Rectal smooth muscle tissue (tissue), 1 donor: Measurements from ENCODE around the gene JMJD4.

Experiments used
- H3K27ac ChIP-seq: one replicate; pipeline ENCODE4 v1.7.0; 2013; ENCODE audit warnings: low read depth, low read length, inconsistent platforms
- H3K27me3 ChIP-seq: one replicate; pipeline ENCODE4 v1.7.0; 2013; ENCODE audit warnings: low read length; ENCODE audit not compliant: control insufficient read depth, insufficient read depth
- H3K36me3 ChIP-seq: one replicate; pipeline ENCODE4 v1.7.0; 2013; ENCODE audit warnings: low read length; ENCODE audit not compliant: control insufficient read depth, insufficient read depth
- H3K4me1 ChIP-seq: one replicate; pipeline ENCODE4 v1.7.0; 2013; ENCODE audit warnings: low read length; ENCODE audit not compliant: control insufficient read depth, insufficient read depth
- H3K4me3 ChIP-seq: one replicate; pipeline ENCODE4 v1.7.0; 2013; ENCODE audit warnings: low read length
- H3K9ac ChIP-seq: one replicate; pipeline ENCODE4 v1.7.0; 2013; ENCODE audit warnings: low read length

JMJD4 gene

GRCh38 chr1:227742738-227743715, 7.9 kb upstream of the JMJD4 start:
- Histone ChIP-seq H3K4me3 (no peak overlapping the region), H3K36me3 (no peaks in the 10 kb centered on the region), H3K27ac (no peak overlapping the region), H3K9ac (no peak overlapping the region), H3K27me3 (no peaks in the 10 kb centered on the region), H3K4me1 (peaks cover 8% of the 10 kb centered on the region)

- no peaks in the 10 kb centered on the region for H3K36me3 ChIP-seq
- no peaks in the 10 kb centered on the region for H3K27me3 ChIP-seq
- H3K9ac ChIP-seq = no peak overlapping the region
- no peak overlapping the region for H3K4me3 ChIP-seq
- H3K27ac ChIP-seq = no peak overlapping the region
- peaks cover 2% of the 10 kb centered on the region for H3K4me1 ChIP-seq
Observed at GRCh38 chr1:227741166-227741870, 6.2 kb upstream of the JMJD4 start.

GRCh38 chr1:227740401-227740960, 5.4 kb upstream of the JMJD4 start:
- Histone ChIP-seq H3K36me3 (no peaks in the 10 kb centered on the region), H3K4me1 (peaks cover 4% of the 10 kb centered on the region), H3K9ac (no peak overlapping the region), H3K27ac (no peak overlapping the region), H3K4me3 (no peak overlapping the region), H3K27me3 (no peaks in the 10 kb centered on the region)

GRCh38 chr1:227739636-227740035, 4.5 kb upstream of the JMJD4 start:
- no peaks in the 10 kb centered on the region for H3K27me3 ChIP-seq

GRCh38 chr1:227738820-227739219, 3.7 kb upstream of the JMJD4 start:
- Histone ChIP-seq H3K9ac (no peak overlapping the region), H3K27me3 (no peaks in the 10 kb centered on the region), H3K4me3 (no peak overlapping the region), H3K27ac (no peak overlapping the region), H3K36me3 (no peaks in the 10 kb centered on the region), H3K4me1 (peaks cover 10% of the 10 kb centered on the region)

More at GRCh38 chr1:227739636-227740035, 4.5 kb upstream of the JMJD4 start:
- Histone ChIP-seq H3K4me1 (peaks cover 4% of the 10 kb centered on the region), H3K9ac (no peak overlapping the region), H3K27ac (no peak overlapping the region), H3K36me3 (no peaks in the 10 kb centered on the region), H3K4me3 (no peak overlapping the region)

- no peak overlapping the region for H3K9ac ChIP-seq
- no peak overlapping the region for H3K27ac ChIP-seq
- peaks cover 12% of the 10 kb centered on the region for H3K4me1 ChIP-seq
- no peak overlapping the region for H3K4me3 ChIP-seq
- H3K36me3 ChIP-seq = peaks cover 16% of the 10 kb centered on the region
- H3K27me3 ChIP-seq = no peaks in the 10 kb centered on the region
Observed at GRCh38 chr1:227736814-227737432, 1.8 kb upstream of the JMJD4 start.

GRCh38 chr1:227735539-227736285, 610 bp upstream of the JMJD4 start:
- Histone ChIP-seq H3K4me3 (peak overlapping the region; percentile 72), H3K27me3 (no peaks in the 10 kb centered on the region), H3K9ac (peak overlapping the region; percentile 54), H3K36me3 (peaks cover 19% of the 10 kb centered on the region), H3K27ac (peak overlapping the region; percentile 93), H3K4me1 (peaks cover 12% of the 10 kb centered on the region)

- Histone ChIP-seq H3K27me3 (no peaks in the 10 kb centered on the region), H3K36me3 (peaks cover 19% of the 10 kb centered on the region), H3K9ac (peak overlapping the region; percentile 53), H3K27ac (peak overlapping the region; percentile 93), H3K4me3 (peak overlapping the region; percentile 72), H3K4me1 (peaks cover 12% of the 10 kb centered on the region)
Observed at GRCh38 chr1:227734546-227734855, 601 bp downstream of the JMJD4 start.

GRCh38 chr1:227733751-227734545, 1.2 kb downstream of the JMJD4 start:
- Histone ChIP-seq H3K36me3 (peaks cover 19% of the 10 kb centered on the region), H3K27me3 (no peaks in the 10 kb centered on the region), H3K4me3 (peak overlapping the region; percentile 72), H3K27ac (no peak overlapping the region), H3K9ac (peak overlapping the region; percentile 53), H3K4me1 (peaks cover 15% of the 10 kb centered on the region)

GRCh38 chr1:227733309-227733705, 1.8 kb downstream of the JMJD4 start:
- H3K36me3 ChIP-seq = peaks cover 19% of the 10 kb centered on the region
- H3K27me3 ChIP-seq = no peaks in the 10 kb centered on the region
- no peak overlapping the region for H3K27ac ChIP-seq
- peaks cover 15% of the 10 kb centered on the region for H3K4me1 ChIP-seq
- H3K9ac ChIP-seq = no peak overlapping the region
- no peak overlapping the region for H3K4me3 ChIP-seq

- no peak overlapping the region for H3K9ac ChIP-seq
- H3K4me1 ChIP-seq = peaks cover 17% of the 10 kb centered on the region
- no peak overlapping the region for H3K27ac ChIP-seq
- H3K36me3 ChIP-seq = peaks cover 19% of the 10 kb centered on the region
- H3K27me3 ChIP-seq = no peaks in the 10 kb centered on the region
- no peak overlapping the region for H3K4me3 ChIP-seq
Observed at GRCh38 chr1:227732586-227733308, 2.4 kb downstream of the JMJD4 start.
